GM08714 (cell line): ENCODE results near the gene HIVEP3.

Experiments used
- H3K4me3 ChIP-seq: fragments of 200-500 bp; sonication (Bioruptor generic); 2 replicates; pipeline ENCODE4 v1.5.1; 2014; ENCODE audit warnings: mild to moderate bottlenecking, low read length, inconsistent platforms
- ZNF274 ChIP-seq: IDR thresholded peaks from 2 replicates; pipeline ENCODE4 v1.6.1; 2012; ENCODE audit warnings: mild to moderate bottlenecking, low read depth, low read length

Gene HIVEP3

DNA sequence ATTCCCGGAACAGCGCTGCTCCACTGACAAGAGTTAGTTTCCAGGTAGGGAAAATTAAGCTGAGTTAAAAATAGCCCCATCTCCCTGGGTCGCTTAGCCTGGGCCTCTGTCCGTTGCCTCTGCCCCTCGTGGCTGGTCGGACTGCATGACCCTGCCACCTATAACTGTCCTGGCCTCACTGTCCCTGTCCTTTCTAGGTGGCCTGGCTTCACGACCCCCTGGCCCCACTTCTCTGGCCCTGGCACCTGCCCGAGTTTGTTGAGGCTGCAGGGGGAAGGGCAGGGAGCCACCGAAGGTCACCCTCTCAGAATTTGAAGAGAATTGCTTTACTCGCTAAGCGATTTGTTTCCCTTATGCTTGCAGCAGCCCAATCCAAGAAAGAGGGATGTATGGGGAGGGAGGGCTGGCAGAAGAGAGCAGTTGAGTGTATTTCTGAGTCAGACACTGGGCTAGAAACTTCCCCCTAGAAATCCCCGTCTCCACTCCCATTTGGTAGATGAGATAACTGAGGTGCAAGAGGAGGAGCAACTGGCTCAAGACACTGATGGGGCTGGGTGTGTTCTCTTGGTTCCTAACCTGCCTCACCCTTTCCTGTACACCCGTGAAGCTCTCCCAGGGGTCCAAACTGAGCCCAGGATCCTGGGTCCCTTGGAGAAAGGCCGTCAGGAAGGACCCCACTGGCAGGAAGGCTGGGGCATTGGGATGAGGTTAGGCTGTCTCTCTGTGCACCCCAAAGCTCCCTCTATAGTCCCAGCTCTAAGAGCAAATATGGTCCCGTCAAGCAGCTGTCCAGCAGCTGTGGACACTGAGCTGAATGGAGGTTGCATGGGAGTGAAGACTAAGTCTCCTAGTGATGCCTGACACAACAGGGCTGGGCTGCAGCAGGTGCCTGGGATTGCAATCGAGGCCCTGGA lies 431.3 kb downstream of the HIVEP3 start:
- TF ChIP-seq ZNF274 = no peak
- H3K4me3 ChIP-seq = no peak overlapping the region

DNA sequence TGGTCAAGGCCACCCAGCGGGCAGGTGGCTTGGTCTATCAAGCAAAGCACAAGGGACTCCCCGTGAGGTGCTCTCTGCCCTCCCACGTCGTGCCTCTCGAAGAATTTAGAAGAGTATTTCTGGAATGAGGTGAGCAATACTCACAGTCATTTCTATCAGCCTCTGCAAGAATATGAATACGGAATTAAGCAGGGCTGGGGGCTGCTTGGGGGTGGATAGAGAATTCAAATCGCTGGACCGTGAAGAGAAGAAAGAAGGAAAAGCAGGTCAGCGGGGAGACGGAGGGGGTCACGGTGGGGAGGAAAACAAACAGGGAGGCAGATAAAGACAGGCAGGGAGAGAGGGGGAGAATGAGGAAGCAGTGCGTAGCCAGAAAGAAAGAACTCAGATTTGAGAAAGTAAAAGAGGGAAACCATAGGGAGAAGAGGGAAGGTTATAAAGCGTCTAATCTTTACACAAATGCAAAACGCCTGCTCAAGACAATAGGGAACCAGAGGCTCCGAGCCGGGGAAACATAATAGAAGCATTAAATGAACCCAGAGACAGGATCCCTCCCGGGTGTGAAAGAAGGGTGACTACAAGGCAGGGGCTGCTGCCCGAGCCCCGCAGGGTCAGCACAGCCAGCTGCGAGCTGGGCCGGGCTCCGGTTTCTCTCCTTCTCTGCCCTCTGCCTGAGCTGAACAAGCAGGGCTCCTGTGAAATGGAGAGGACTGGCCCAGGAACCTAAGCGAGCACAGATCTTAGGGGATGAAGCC lies 432.2 kb downstream of the HIVEP3 start:
- no peak overlapping the region for H3K4me3 ChIP-seq
- TF ChIP-seq ZNF274 = no peak

DNA sequence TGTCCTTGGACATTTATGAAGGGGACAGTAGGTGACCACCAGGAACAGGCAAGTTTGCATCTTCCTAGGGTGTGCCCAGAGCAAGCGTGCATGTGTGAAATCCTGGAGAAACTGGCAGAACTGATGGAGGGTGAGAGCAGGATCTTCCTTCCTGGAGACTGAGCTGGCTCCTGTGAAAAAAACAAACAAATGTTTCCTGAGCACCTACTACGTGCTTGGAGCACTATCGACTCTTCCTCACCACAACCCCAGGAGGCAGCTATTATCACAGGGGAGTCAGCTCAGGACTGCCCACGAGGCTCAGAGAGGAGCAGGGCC lies 432.7 kb downstream of the HIVEP3 start:
- no peak for TF ChIP-seq ZNF274
- no peak overlapping the region for H3K4me3 ChIP-seq

DNA sequence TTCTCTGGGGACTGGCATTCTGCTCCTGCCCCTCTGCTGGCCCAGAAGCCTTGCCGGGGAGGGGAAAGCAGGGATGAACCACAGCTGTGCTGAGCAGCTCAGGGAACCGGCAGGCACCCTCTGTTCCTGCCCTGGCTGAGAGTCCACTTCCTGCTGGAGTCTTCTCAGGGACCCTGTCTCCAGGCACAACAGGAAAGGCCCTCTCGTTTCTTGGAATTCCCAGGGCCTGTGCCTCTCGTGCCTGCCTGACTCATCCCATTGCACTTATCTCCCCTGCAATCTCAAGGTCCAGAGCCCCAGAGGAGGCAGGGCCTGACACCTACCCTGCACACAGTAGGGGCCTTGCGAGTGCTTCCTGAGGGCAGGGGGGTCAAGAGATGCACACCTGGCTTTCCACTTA lies 433.1 kb downstream of the HIVEP3 start:
- TF ChIP-seq ZNF274 = no peak
- no peak overlapping the region for H3K4me3 ChIP-seq

DNA sequence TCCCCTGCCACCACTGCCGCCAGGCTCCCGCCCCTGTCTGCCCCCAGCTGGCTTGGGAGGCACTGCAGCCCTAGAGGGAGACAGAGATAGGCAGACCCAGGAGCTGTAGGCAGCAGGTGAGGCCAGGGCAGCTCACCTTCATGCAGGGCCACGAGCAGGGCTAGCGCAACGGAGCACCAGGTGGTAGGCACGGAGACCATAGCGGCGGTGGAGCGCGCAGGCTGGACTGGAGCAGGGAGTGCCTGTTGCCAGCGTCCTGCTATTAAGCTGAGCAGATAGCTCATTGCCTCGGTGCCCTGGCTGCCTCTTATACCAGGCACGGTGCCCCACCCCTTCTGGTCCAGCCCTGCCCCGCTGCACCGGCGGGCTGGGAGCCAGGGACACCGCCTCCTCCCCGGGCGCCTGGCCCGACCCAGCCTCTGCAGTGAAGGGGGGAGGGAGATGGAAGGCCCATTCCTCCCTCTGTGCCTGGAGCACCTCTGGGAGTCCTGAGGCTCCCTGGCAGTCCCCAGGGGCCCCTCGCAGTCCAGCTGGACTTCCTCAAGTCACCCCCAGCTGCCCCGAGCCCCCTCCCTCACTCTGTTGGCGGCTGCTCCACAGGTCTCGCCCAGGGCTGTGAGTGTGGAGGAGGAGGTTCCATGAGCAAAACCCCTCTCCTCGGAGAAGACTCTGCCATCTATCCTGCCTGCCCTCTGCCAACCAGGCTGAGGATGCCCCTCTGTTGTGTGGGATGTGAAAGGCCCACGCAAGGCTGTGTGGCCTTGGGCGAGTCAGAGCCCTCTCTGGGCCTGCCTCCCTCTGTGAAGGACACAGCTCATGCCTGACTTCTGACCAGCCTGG lies 434.1 kb downstream of the HIVEP3 start, which contains the start of gene EDN2:
EDN2 (minus strand) TSS at position 282 of the 840 bp plus-strand sequence; CDS start at position 200, 82 bp downstream.
- H3K4me3 ChIP-seq = no peak within 1 kb of the TSS
- no peak for TF ChIP-seq ZNF274

DNA sequence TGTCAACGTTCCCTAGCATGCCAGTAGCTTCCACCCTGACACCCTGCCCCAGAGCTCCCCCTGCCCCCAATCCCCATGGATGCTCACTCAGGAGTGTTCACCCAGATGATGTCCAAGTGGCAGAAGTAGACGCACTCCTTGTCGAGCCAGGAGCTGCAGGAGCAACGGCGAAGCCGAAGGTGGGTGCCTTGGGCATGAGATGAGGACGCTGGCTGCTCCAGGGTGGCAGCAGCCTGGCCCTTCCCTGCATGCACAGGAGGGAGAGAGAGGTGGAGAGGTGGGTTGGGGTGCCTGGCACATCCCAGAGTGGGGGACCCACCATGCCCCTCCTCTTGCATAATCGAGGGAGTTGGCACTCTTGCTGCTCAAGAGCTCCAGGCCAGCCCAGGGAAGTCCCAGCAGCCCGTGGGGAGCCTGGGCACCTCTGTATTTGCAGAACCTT lies 434.7 kb downstream of the HIVEP3 start:
- no peak overlapping the region for H3K4me3 ChIP-seq
- TF ChIP-seq ZNF274 = no peak

DNA sequence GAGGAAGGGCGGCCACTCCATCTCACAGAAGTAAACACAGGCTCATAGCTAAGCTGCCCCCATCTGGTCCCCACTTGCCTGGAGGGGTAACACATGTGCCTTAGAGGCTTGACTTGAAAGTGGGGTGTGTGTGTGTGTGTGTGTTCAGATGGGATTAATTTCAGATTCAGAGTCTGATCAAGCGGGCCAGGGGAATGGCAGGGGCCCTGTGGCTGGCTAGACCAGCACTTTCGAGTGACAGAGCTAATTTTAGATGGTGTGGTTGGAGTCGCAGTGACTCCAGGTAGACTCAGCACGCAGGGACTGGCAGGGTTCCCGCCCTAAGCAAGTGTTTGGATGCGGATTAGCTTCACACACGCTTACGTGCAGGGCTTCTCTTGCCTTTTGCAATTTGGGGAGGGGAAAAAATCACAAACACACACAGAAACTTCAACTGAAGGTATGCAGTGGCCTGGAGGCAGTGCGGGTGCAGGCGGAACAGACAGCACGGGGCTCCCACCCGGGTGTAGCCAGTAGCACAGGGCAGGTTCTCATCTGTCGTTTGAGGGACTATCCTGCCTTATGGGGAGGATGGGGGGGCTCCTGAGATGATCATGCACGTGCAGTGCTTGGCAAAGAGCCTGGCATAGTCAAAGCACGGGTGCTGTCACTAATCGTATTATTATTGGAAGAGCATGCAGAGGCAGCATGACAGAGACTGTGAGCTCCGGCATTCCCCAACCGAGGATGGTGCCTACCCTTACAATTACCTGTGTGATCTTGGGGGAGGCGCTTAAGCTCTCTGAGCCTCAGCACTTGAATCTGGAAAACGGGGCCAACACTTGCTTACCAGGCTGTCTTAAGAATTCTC lies 435.5 kb downstream of the HIVEP3 start:
- no peak overlapping the region for H3K4me3 ChIP-seq
- no peak for TF ChIP-seq ZNF274

DNA sequence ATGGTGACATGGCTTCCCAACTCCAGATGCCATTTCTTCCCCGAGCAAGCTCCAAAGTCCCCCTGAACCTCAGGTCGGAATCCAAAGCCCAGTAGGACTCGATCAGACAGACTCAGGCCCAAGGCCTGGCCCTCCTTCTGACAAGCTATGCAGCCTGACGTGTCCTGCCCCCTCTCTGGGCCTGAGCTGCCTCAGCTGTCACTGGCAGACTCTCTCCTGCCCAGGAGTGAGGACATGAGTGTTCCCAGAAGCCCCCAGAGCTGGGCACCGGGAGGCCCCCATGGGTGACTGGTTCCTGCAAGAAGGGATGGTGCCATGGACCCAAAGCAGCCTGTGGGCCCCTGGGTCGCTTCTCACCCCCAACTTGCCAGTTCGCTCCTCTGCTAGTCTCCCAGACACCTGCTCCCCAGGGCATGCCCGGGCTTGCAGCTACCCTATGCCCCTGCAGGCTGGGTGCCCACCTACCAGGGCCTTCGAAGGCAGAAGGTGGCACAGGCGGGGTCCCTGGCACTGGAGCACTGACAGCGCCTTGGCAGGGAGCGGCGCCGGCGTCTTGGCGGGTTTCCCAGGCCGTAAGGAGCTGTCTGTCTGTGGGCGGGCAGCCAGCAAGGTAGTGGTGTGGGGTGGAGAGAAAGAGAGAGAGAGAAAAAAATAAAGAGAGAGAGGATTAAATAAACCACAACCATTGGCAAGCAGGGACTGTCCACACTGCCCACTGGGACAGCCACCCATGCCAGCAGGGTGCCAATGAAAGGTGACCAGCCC lies 436.5 kb downstream of the HIVEP3 start:
- no peak overlapping the region for H3K4me3 ChIP-seq
- no peak for TF ChIP-seq ZNF274

DNA sequence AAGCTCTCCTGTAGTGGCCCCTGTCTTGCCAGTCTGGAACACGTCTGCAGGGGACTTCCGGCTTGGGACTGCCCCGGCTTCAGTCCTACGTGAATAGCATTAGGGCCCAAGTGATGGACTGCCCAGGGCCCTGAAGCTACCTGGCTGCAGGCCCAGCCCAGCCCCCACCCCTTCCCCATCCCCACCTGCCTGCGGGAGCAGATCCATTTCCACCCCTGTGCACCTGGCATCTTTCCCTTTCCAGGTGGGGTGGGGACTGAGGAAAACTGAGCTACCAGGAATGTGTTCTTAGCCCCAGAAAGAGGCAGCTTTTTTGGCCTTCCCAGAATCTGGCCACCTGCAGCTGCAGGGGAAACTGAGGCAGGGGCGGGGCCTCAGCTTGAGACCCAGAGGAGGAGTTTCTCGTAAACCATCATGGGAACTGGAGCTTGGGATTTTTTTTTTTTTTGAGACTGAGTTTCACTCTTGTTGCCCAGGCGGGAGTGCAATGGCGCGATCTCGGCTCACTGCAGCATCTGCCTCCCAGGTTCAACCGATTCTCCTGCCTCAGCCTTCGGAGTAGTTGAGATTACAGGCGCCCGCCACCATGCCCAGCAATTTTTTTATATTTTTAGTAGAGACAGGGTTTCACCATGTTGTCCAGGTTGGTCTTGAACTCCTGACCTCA lies 437.5 kb downstream of the HIVEP3 start:
- no peak overlapping the region for H3K4me3 ChIP-seq
- no peak for TF ChIP-seq ZNF274

DNA sequence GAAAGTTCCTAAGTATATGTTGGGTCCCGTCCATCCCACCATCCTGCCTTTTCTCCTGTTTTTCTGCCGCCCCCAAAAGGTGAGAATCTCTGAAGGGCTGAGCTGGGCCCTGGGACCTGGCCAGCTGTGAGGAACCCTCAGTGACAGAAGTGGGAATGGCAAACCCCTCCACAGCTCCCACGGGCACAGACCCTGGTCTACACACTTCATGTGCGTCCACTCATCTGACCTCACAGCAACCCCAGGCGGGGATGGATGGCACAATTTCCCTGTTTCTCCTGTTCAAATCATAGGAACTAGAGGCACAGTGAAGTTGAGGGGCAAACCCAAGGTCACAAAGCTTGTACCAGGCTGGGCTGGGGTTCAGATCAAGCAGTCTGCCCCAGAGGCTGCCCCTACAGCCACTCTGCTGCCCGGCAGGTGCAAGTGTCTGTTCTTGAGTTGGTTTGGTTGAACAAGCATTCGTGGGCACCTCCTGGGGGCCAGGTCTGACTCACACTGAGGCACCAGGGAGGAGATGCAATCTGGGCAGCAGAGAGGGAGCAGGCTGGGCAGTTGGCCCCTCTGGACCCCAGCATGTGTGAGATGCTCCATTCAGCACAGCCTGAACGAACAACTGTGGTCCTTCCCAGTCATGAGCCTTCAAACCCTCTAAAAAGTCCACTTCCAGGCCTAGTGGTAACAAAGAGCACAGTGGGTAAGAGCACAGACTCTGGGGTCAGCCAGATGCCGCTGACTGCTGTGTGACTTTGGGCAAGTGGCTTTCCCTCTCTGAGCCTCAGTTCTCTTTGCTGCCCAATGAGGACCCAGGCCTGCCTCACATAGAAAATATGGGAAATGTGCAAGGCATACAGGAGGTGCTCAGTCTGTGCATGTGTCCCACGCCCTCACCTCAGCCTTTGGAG lies 438.3 kb downstream of the HIVEP3 start:
- no peak for TF ChIP-seq ZNF274
- H3K4me3 ChIP-seq = no peak overlapping the region

DNA sequence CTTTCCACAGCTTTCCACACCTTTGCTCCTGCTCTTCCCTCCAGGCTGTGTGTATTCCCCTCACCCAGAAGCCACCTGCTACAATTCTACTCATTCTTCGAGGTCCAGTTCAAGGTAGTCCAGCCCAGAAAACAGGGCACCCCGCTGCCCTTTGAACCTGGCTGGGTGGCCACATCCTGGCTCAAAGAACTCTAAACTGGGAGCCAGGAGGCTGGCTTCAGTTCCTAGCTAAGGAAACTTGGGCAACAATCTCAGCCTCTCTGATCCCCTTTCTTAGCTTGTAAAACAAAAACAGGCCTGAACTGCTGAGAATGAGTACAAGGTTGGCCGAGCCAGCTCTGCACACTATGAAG lies 438.9 kb downstream of the HIVEP3 start:
- TF ChIP-seq ZNF274 = no peak
- H3K4me3 ChIP-seq = no peak overlapping the region
